ENCODE measurements around the gene KLHL29. TPM values are rescaled to one million over a fixed set of nuclear protein-coding genes. Genes with fewer than 3 reads are reported as not detected.

The KLHL29 gene
- 36.5 TPM for total RNA-seq (ENCODE audit: unreplicated experiment)
- long read RNA-seq, partial matches to known transcripts = 0 of 5 reads
- long read RNA-seq, other reads (novel, unspliced or antisense) = 5 of 5 reads

GRCh38 chr2:23384551-23385343 is at the start of gene KLHL29:
Gene KLHL29 (plus strand): TSS chr2:23385179. CDS start chr2:23562197, 177,018 bp downstream.
- TF ChIP-seq, protein P1, sequence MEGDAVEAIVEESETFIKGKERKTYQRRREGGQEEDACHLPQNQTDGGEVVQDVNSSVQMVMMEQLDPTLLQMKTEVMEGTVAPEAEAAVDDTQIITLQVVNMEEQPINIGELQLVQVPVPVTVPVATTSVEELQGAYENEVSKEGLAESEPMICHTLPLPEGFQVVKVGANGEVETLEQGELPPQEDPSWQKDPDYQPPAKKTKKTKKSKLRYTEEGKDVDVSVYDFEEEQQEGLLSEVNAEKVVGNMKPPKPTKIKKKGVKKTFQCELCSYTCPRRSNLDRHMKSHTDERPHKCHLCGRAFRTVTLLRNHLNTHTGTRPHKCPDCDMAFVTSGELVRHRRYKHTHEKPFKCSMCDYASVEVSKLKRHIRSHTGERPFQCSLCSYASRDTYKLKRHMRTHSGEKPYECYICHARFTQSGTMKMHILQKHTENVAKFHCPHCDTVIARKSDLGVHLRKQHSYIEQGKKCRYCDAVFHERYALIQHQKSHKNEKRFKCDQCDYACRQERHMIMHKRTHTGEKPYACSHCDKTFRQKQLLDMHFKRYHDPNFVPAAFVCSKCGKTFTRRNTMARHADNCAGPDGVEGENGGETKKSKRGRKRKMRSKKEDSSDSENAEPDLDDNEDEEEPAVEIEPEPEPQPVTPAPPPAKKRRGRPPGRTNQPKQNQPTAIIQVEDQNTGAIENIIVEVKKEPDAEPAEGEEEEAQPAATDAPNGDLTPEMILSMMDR (IDR thresholded peaks at IDR 0.05; ENCODE audit: partially characterized antibody, unreplicated experiment) = no peak
- Mint-ChIP-seq H3K27ac (ENCODE audit: unreplicated experiment) (peak within 1 kb of the TSS; percentile 24), H3K27me3 (ENCODE audit: unreplicated experiment) (peaks cover 13% of the 10 kb centered on the region), H3K9me3 (ENCODE audit: unreplicated experiment) (peaks cover 12% of the 10 kb centered on the region), H3K4me3 (ENCODE audit: unreplicated experiment) (peak within 1 kb of the TSS; percentile 79), H3K4me1 (ENCODE audit: low read depth, unreplicated experiment) (peaks cover 15% of the 10 kb centered on the region), H3K36me3 (ENCODE audit: unreplicated experiment) (no peaks in the 10 kb centered on the region)
- DNase-seq = peak; percentile 80

GRCh38 chr2:23335550-23335949 is 49.4 kb upstream of the KLHL29 start:
- no peak overlapping the region for H3K4me3 Mint-ChIP-seq (ENCODE audit: unreplicated experiment)
- TF ChIP-seq, protein P1 (IDR thresholded peaks at IDR 0.05; ENCODE audit: partially characterized antibody, unreplicated experiment) = no peak
- H3K36me3 Mint-ChIP-seq (ENCODE audit: unreplicated experiment) = no peaks in the 10 kb centered on the region
- H3K9me3 Mint-ChIP-seq (ENCODE audit: unreplicated experiment) = peaks cover 3% of the 10 kb centered on the region
- peaks cover 2% of the 10 kb centered on the region for H3K4me1 Mint-ChIP-seq (ENCODE audit: low read depth, unreplicated experiment)
- H3K27ac Mint-ChIP-seq (ENCODE audit: unreplicated experiment) = no peak overlapping the region
- peaks cover 2% of the 10 kb centered on the region for H3K27me3 Mint-ChIP-seq (ENCODE audit: unreplicated experiment)
- no peak for DNase-seq

DNA sequence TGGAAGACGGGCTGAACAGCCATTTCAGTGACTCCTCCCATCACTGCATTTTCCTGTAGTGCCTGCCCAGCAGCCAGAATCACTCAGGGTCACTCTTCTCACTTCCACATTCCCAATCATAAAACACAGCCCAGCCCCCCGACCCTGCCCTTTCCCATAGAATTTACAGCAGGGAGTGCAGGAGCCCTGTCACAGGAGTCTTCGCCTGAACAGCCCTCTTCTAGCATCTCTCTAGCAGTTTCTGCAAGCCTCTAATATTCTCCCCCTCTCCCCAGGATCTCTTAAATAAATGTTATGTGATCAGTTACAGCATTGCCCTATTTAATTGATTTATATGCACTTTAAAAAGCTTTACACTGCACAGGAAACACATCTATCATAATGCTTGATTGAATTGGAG is 42.9 kb upstream of the KLHL29 start:
- Mint-ChIP-seq H3K4me3 (ENCODE audit: unreplicated experiment) (no peak overlapping the region), H3K27me3 (ENCODE audit: unreplicated experiment) (peaks cover 5% of the 10 kb centered on the region), H3K36me3 (ENCODE audit: unreplicated experiment) (peaks cover 5% of the 10 kb centered on the region), H3K4me1 (ENCODE audit: low read depth, unreplicated experiment) (no peaks in the 10 kb centered on the region), H3K27ac (ENCODE audit: unreplicated experiment) (no peak overlapping the region), H3K9me3 (ENCODE audit: unreplicated experiment) (peaks cover 9% of the 10 kb centered on the region)
- TF ChIP-seq, protein P1 (IDR thresholded peaks at IDR 0.05; ENCODE audit: partially characterized antibody, unreplicated experiment) = no peak
- DNase-seq = no peak

GRCh38 chr2:23346029-23346428 is 39.0 kb upstream of the KLHL29 start:
- Mint-ChIP-seq H3K4me3 (ENCODE audit: unreplicated experiment) (no peak overlapping the region), H3K4me1 (ENCODE audit: low read depth, unreplicated experiment) (peaks cover 10% of the 10 kb centered on the region), H3K27ac (ENCODE audit: unreplicated experiment) (no peak overlapping the region), H3K9me3 (ENCODE audit: unreplicated experiment) (peaks cover 6% of the 10 kb centered on the region), H3K36me3 (ENCODE audit: unreplicated experiment) (peaks cover 5% of the 10 kb centered on the region), H3K27me3 (ENCODE audit: unreplicated experiment) (peaks cover 5% of the 10 kb centered on the region)
- no peak for DNase-seq
- TF ChIP-seq, protein P1 (IDR thresholded peaks at IDR 0.05; ENCODE audit: partially characterized antibody, unreplicated experiment) = no peak

- no peak for DNase-seq
- Mint-ChIP-seq H3K36me3 (ENCODE audit: unreplicated experiment) (peaks cover 4% of the 10 kb centered on the region), H3K4me3 (ENCODE audit: unreplicated experiment) (peak overlapping the region; percentile 18), H3K9me3 (ENCODE audit: unreplicated experiment) (peaks cover 3% of the 10 kb centered on the region), H3K4me1 (ENCODE audit: low read depth, unreplicated experiment) (peaks cover 12% of the 10 kb centered on the region), H3K27ac (ENCODE audit: unreplicated experiment) (no peak overlapping the region), H3K27me3 (ENCODE audit: unreplicated experiment) (peaks cover 5% of the 10 kb centered on the region)
- TF ChIP-seq, protein P1 (IDR thresholded peaks at IDR 0.05; ENCODE audit: partially characterized antibody, unreplicated experiment) = no peak
Measured at GRCh38 chr2:23346781-23347180, 38.2 kb upstream of the KLHL29 start.
